Measurements from ENCODE around the gene MESD. TPM values are rescaled to one million over a fixed set of nuclear protein-coding genes. Genes with fewer than 3 reads are reported as not detected.
A peak's percentile ranks its signal among the peaks of the same experiment; 100 is the strongest.

MESD gene
- total and polyA plus RNA-seq, 7 donors, result 4.6 to 9.4 (median 7.0) TPM

DNA sequence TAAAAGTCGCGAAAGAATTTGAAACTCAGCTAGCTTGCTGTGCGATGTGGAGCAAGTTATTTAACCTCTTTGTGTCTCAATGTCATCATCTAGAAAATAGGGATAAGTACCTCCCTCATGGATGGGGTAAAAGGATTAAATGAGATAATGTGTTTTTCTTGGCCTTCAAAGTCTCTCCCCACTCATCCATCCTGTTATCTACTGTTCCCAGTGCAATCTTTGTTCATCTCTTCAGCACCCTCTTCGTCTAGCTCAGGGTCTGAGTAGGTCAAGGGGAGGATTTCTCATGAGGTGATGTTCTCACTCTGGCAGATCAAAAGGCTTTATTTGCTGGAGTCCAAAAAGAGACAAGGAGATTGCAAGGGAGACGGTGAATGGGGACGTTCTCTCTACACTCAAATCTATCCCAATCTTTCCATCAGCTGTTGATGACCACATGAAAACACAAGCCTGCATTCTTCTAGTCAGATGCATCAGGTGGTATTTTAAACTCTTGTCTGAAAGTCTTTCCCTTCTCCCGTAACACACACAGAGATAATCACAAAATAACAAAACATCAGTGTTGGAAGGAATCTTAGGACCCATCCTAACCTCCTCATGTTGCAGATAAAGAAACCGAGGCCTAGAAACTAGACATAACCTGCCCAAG, 1.3 kb downstream of the MESD start:
- TF ChIP-seq, protein P1, sequence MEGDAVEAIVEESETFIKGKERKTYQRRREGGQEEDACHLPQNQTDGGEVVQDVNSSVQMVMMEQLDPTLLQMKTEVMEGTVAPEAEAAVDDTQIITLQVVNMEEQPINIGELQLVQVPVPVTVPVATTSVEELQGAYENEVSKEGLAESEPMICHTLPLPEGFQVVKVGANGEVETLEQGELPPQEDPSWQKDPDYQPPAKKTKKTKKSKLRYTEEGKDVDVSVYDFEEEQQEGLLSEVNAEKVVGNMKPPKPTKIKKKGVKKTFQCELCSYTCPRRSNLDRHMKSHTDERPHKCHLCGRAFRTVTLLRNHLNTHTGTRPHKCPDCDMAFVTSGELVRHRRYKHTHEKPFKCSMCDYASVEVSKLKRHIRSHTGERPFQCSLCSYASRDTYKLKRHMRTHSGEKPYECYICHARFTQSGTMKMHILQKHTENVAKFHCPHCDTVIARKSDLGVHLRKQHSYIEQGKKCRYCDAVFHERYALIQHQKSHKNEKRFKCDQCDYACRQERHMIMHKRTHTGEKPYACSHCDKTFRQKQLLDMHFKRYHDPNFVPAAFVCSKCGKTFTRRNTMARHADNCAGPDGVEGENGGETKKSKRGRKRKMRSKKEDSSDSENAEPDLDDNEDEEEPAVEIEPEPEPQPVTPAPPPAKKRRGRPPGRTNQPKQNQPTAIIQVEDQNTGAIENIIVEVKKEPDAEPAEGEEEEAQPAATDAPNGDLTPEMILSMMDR (IDR thresholded peaks at IDR 0.05), result no peak
- Histone ChIP-seq H3K4me3 (peak overlapping the region; percentile 94), H3K4me1 (peaks cover 42% of the 10 kb centered on the region), H3K27ac (no peak overlapping the region), H3K27me3 (ENCODE audit: insufficient read depth in 3 of 3, low read length in 2 of 3) (no peaks in the 10 kb centered on the region), H3K9me3 (no peaks in the 10 kb centered on the region), H3K36me3 (ENCODE audit: insufficient read depth in 1 of 2, low read depth in 1 of 2) (no peaks in the 10 kb centered on the region)
- DNase-seq, result no peak
- no peak for ATAC-seq
- 66 to 68% (median 67%) methylated on average over 8 of the region's 8 CpGs for WGBS, 3 donors
- intact Hi-C loops (cut with DNase I), result loop anchor here in 1 of 2 donors (10.0 kb wide), 1 partner anchor 277 kb away; no protein-coding TSS in a partner anchor

DNA sequence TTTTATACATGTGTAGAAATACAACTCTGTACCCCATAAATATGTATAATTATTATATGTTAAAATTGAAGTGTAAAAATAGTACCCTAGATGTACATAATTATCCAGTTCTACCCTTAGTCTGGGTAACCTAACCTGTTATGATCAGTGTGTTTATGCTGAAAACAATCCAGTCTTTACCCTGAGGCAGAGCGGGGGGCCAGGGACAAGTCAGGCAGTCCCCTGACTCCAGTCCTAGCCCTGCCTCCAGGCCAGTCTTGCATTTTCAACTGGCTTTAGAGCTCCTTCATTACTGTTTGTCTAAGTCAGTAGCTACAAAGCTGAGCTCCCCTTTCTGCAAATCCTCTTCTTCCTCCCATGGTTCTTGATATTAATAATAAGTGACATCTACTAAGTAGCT, 3.1 kb downstream of the MESD start:
- Histone ChIP-seq H3K27me3 (ENCODE audit: insufficient read depth in 3 of 3, low read length in 2 of 3) (no peaks in the 10 kb centered on the region), H3K27ac (no peak overlapping the region), H3K9me3 (no peaks in the 10 kb centered on the region), H3K36me3 (ENCODE audit: insufficient read depth in 1 of 2, low read depth in 1 of 2) (peaks cover 0 to 11% of the 10 kb centered on the region in 2 donors), H3K4me1 (peaks cover 38% of the 10 kb centered on the region), H3K4me3 (no peak overlapping the region)
- ATAC-seq, result no peak
- DNase-seq, result no peak
- intact Hi-C loops (cut with DNase I), result loop anchor here in 1 of 2 donors (10.0 kb wide), 1 partner anchor 278 kb away; no protein-coding TSS in a partner anchor
- WGBS, 3 donors, result 94 to 100% (median 100%) methylated on average over 1 of the region's 1 CpG
- TF ChIP-seq, protein P1 (IDR thresholded peaks at IDR 0.05), result no peak

DNA sequence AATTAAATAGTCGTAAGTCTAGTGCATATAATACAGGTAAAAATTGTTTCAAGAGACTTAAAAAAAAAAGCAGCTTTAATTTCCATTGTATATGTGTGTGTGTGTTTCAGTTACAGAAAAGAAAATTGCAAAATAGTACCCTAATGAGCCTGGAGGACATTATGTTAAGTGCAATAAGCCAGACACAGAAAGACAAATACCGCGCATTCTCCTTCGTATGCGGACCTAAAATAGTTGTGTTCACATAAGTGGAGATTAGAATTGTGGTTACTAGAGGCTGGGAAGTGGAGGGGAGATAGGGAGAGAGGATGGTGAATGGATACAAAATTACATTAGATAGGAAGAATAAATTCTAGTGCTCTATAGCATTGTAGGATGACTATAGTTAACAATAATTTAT, 3.6 kb downstream of the MESD start:
- TF ChIP-seq, protein P1 (IDR thresholded peaks at IDR 0.05), result no peak
- Histone ChIP-seq H3K9me3 (no peaks in the 10 kb centered on the region), H3K4me3 (no peak overlapping the region), H3K4me1 (peaks cover 33% of the 10 kb centered on the region), H3K27ac (no peak overlapping the region), H3K36me3 (ENCODE audit: insufficient read depth in 1 of 2, low read depth in 1 of 2) (peaks cover 0 to 15% of the 10 kb centered on the region in 2 donors), H3K27me3 (ENCODE audit: insufficient read depth in 3 of 3, low read length in 2 of 3) (no peaks in the 10 kb centered on the region)
- intact Hi-C loops (cut with DNase I), result loop anchor here in 1 of 2 donors (10.0 kb wide), 1 partner anchor 279 kb away; no protein-coding TSS in a partner anchor
- ATAC-seq, result no peak
- no peak for DNase-seq
- 92 to 93% (median 92%) methylated on average over 5 of the region's 5 CpGs for WGBS, 3 donors

DNA sequence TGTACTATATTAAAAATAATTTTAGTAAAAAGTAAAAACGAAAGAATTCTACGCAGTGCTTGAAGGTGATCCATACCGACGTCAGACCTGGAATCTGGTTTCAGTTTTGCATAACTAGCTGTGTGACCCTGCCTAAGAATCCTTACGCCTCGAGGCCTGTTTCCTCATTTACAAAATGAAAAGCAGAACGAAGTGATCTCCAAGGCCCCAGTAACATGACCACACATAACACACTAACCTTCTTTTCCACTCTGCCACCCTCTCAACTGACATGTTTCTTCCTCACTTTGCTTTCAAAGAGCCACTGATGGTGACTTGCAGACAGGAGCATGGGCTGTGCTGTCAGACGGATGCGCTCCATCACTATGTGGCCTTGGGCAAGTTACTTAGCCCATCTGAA, 4.8 kb downstream of the MESD start:
- TF ChIP-seq, protein P1 (IDR thresholded peaks at IDR 0.05), result no peak
- no peaks in the 10 kb centered on the region for H3K27me3 ChIP-seq (ENCODE audit: insufficient read depth in 3 of 3, low read length in 2 of 3)
- no peak for DNase-seq
- H3K4me1 ChIP-seq, result peaks cover 27% of the 10 kb centered on the region
- ATAC-seq, result no peak
- H3K4me3 ChIP-seq, result no peak overlapping the region
- no peaks in the 10 kb centered on the region for H3K9me3 ChIP-seq
- peaks cover 0 to 26% of the 10 kb centered on the region in 2 donors for H3K36me3 ChIP-seq (ENCODE audit: insufficient read depth in 1 of 2, low read depth in 1 of 2)
- intact Hi-C loops (cut with DNase I), result loop anchor here in 1 of 2 donors (10.0 kb wide), 1 partner anchor 280 kb away; no protein-coding TSS in a partner anchor
- H3K27ac ChIP-seq, result no peak overlapping the region
- WGBS, 3 donors, result 55 to 65% (median 59%) methylated on average over 9 of the region's 9 CpGs
